HL-60 (cell line): ENCODE results near the gene NOTCH4.

Experiments used
- POLR2AphosphoS5 ChIP-seq: IDR thresholded peaks from 2 replicates; pipeline ENCODE4 v1.6.1; 2012; ENCODE audit warnings: low read depth
- TF ChIP-seq, protein P1 (sequence below): IDR thresholded peaks from one replicate; pipeline ENCODE4 v1.5.1; 2011; ENCODE audit warnings: low read length, control low read depth, inconsistent platforms; ENCODE audit not compliant: insufficient read depth
- TF ChIP-seq, protein P2 (sequence below): IDR thresholded peaks from 2 replicates; pipeline ENCODE4 v1.6.1; 2012; ENCODE audit warnings: low read depth; ENCODE audit not compliant: insufficient replicate concordance

DNA sequence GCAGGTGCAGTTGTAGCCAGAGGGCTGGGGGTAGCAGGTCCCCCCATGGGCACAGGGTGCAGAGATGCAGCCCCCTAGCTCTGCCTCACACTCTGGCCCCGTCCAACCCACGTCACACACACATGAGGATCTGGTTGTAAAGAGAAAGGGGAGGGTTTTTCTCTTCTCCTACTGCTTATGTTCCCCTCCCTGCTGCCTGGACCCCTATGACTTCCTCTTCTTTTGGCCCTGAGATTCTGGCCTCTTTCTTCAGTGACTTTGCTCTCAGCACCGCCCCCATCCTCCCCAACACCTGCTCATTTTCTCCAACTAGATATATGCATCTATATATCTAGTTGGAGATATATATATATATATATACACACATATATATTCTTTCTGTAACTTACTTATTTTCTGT lies 9.7 kb downstream of the NOTCH4 start:
- TF ChIP-seq, protein P1, sequence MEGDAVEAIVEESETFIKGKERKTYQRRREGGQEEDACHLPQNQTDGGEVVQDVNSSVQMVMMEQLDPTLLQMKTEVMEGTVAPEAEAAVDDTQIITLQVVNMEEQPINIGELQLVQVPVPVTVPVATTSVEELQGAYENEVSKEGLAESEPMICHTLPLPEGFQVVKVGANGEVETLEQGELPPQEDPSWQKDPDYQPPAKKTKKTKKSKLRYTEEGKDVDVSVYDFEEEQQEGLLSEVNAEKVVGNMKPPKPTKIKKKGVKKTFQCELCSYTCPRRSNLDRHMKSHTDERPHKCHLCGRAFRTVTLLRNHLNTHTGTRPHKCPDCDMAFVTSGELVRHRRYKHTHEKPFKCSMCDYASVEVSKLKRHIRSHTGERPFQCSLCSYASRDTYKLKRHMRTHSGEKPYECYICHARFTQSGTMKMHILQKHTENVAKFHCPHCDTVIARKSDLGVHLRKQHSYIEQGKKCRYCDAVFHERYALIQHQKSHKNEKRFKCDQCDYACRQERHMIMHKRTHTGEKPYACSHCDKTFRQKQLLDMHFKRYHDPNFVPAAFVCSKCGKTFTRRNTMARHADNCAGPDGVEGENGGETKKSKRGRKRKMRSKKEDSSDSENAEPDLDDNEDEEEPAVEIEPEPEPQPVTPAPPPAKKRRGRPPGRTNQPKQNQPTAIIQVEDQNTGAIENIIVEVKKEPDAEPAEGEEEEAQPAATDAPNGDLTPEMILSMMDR = no peak
- TF ChIP-seq, protein P2, sequence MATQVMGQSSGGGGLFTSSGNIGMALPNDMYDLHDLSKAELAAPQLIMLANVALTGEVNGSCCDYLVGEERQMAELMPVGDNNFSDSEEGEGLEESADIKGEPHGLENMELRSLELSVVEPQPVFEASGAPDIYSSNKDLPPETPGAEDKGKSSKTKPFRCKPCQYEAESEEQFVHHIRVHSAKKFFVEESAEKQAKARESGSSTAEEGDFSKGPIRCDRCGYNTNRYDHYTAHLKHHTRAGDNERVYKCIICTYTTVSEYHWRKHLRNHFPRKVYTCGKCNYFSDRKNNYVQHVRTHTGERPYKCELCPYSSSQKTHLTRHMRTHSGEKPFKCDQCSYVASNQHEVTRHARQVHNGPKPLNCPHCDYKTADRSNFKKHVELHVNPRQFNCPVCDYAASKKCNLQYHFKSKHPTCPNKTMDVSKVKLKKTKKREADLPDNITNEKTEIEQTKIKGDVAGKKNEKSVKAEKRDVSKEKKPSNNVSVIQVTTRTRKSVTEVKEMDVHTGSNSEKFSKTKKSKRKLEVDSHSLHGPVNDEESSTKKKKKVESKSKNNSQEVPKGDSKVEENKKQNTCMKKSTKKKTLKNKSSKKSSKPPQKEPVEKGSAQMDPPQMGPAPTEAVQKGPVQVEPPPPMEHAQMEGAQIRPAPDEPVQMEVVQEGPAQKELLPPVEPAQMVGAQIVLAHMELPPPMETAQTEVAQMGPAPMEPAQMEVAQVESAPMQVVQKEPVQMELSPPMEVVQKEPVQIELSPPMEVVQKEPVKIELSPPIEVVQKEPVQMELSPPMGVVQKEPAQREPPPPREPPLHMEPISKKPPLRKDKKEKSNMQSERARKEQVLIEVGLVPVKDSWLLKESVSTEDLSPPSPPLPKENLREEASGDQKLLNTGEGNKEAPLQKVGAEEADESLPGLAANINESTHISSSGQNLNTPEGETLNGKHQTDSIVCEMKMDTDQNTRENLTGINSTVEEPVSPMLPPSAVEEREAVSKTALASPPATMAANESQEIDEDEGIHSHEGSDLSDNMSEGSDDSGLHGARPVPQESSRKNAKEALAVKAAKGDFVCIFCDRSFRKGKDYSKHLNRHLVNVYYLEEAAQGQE = no peak
- no peak for TF ChIP-seq POLR2AphosphoS5
